ENCODE data around the gene KCNMA1.

Gene KCNMA1

DNA sequence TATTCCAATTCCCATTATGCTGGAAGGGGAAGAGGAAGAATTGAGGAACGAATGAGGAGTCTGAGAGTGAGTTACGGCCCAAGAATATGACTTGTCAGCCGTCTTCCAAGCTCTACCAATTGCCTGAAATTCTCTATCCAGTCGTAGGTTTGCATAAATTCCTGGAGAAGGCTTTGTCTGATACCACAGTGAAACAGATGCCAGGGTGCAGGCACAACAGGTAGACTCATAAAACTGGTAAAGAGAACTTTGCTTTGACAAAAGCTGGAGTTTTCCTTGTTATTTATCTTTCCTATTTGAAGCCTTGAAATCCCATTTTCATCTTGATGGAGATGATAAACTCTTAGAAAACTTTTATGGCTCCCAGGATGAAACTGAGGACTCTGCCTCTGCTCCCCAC lies 251.2 kb downstream of the KCNMA1 start:
- no peak for DNase-seq

DNA sequence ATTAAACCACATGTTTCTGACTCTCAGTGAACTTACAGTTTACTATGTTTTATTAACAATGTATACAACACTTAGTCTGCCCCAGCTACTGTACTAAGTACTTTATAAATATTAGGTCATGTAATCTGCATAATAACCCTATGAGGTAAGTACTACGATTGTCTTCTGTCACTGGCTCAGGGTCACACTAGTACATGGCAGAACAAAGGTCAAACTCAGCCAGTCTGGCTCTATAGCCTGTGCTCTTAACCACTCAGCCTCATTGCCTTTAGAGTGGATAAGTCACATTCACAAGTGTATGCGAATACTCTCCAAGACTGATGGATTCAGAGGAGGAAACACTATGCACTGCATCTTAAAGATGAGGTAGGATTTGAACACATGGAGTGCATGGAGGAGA lies 252.3 kb downstream of the KCNMA1 start:
- DNase-seq, result no peak

DNA sequence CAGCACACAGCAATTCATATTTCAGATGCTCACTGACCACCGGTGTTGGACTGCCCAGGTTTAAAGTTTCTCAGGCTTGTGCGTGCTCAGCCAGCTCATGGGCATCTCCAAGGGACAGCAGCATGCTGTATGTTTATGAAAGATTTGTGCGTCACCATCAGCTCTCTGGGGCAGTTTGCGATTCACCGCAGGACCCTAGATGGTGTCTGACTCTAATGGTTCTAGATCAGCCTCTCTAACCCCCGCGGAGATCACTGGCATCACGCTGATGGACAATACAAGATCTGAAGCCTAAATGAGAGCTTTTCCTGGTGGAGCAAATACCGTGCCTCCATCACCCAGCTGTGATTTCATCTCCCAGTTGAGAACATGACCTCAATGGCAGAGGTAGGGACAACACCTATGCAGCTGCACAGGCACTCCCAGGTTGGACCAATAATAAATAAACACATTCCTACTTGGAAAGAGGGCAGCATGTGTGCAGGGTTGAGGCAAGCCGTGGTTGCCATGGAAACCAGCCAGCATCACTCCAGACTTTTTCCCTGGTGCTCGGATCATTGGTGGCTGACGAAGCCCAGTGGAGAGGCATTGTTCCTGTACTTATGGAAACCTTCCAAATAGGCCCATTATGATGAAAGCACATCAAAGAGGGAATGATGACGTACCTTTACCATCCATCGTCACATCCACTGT lies 253.6 kb downstream of the KCNMA1 start:
- DNase-seq, result no peak

DNA sequence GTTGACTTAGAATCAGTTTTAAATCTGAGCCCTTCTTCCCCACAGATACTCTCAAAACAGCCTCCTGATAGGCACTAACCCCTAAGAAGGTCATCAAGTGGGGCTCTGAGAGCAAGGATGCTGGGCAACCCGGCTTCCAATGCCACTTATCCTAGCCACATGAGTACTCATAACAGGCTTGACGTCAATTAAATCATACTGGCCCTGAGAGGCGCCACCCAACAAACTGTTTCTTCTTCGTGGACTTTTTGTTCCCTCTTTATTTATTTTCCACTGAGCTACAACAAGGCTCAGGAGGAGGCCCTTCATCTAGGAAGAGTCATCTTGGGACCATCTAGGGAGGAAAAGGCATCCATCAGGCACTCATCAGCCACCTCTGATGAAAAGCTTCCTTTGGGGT lies 255.9 kb downstream of the KCNMA1 start:
- DNase-seq, result no peak

DNA sequence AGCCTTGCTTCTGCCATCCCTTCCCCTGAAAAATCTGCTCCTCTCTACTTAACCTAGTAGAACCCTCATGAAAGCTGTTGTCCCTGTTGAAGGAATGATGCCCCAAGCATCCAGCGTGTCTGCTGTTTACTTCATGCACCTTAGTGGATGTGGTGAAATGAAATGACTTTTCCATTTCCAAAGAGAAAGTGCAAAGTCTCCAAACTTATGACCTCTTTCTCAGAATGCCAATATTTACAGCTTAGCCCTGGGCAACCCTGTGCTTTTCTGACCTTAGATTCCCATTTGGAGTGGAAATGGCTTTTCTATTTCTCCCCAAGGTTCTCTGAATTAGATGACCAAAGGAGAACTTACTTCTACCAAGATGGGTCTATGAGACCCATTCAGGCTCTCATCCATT lies 256.9 kb downstream of the KCNMA1 start:
- no peak for DNase-seq

DNA sequence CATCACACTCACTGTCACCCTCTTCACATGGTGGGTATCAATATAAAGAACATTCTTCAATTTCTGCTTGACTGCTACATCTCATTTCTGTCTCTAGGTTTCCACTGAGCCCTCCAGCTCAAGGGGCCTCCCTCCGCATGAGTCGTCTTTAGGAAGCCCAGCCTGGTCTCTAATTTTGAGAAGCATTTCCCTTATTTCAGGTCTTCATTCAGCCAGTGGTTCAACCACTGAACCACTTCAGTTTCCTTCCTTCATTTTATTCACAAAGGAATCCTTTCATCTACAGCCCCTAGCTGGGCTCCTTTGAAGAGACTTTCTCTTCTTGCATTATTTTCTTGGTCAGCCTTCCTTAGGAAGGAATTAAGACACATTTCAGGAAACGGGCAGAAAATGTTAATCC lies 257.4 kb downstream of the KCNMA1 start:
- DNase-seq, result no peak

DNA sequence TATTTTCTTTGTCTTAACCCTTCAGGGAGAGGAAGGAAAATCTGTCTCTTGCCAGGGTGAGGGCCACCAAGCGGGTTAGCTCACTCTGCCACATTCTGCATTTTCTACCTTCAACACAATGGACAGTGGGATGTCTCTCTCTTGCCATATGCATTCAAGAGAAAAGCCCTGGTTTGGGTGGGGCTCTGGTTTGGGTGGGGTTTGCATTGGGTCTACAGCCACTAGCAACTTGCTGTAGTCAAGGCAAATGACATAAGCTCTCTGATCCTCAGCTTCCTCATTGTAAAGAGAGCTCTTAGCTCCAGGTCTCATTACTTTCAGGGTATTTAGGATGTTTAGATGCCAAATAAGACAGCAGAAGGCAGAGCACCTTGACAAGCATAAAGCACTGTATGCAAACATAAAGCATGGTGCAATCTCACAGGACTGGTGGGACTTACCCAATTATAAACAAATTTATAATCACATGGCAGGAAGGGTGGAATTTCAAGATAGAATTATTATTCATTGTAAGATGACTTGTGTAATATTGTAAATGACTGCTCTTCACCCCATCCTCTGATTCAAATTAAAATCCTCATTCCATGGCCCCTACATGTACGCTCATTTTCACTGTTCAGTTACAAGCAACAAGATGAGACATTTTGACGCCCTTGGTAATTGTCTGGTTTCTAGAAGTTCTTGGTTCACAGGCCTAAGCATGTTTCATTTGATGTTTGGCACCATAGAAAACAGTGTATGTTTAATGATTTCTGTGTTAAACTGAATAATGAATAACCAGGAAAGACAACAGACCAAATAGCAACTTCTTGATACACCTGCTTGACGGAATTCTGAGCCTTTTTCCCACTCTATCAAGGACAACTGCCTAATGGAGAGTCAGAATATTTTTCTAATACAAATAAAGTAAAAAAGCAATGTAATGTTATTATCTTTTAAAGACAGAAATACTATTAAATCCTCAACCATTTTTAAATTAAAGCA lies 258.9 kb downstream of the KCNMA1 start:
- DNase-seq, result no peak

DNA sequence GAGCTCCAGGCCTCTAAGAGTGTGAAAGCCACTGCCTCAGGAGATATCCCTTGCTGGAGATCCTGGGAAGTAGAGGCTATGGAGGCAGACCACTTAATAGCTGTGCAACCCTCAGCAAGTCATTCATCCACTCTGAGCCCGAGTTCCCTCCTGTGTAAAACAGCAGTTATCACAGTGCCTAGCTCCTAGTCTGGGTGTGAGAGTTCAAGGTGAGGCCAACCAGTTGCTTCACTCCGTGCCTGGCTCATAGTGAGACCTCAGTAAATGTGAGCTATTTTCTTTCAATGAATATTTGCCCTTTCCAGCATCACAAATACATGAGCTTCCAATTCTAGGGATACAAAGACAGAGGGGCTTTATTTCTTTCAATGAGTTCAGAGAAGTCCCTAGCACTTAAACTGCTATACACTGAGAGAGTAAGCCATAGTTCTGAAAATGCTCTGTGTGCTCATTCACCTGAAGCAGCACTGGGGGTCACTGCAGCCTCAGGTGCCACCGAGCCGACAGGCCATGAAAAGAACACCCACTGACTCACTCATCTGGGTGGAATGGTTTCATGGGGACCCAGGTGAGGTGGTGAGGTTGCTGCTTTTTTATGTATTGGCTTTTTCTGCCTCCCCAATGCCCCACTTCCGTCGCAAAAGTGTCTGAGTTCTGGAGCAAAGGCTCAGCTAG lies 259.8 kb downstream of the KCNMA1 start:
- no peak for DNase-seq

DNA sequence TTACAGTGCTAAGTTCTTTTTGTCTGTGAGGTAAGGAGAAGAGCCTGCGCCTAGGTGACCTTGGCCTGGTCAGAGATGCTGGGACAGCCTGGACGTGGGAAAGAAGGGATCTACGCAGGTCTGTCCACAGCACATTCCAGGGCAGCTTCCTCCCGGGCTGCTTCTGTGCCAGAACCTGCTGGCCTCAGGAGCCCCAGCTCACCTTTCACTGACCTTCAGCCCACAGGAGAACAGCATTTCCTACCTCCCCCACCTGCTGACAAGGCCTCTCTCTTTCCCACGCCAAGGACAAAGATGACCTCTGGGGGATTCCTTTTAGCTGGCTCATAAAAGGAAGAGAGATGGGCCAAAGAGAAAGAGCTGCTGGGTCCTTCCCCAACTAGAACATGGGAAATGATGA lies 260.6 kb downstream of the KCNMA1 start:
- DNase-seq, result no peak

DNA sequence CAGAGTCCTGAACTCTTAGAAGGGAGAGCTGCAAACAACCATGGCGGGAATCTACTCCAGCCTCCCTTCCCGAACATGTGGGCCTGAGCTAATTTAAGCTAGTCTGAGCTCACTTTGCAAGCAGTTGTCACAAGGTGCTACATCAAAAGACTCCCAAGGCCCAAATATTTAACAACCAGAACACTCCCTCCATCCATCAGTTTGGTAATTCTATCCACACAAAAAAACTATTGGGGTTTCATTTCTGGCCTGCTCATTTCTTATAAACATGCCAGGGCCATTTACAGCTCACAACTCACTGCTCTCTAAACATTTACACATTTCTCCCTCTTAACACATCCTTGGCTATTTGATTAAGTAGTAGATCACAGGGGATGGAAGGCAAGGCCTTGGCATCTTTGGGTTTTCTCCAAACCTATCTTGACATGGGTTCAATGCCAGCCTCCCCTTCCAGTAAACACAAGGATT lies 263.4 kb downstream of the KCNMA1 start:
- no peak for DNase-seq

DNA sequence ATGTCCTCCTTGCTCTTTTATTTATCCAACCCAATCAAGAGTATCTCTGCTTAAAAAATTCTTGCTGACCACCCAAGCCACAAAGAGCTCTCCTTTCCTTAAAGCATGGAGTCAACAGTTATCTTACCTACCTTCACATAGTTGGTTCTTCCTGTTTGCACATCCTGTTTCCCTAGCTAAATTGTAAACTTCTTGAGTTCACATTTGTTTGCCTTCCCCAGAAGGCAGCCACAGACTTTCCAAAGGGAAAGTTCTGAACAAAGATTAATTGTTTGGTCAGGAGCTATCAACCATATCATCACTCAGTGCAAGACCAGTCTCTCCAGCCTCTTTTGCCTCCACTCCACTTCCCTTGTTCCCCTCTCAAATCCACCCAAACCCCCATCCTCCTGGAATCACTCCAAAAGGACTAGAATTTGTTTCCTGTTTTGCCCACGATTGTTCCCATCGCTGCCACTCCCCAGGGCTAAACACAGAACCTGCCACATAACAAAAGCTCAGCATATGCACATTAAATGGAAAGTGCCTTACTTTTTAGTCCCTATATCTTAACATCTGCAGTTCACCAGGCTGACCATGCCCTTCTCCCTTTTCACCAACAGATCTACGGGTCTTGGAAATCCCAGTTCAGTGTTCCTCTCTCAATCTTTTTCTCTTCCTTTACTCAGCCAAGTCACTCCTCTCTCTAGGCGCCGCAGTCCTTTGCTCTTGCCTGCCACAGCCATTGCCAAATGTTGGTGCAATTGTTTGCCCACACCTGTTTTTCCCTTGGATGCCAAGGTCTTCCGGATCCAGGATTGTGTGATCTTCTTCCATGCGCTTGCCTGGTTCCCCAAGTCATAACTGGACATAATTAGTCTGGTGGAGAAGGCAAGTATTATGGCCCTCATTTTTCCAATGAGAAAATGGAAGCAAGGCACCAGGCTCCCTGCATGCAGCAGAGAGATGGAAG lies 265.5 kb downstream of the KCNMA1 start:
- no peak for DNase-seq

DNA sequence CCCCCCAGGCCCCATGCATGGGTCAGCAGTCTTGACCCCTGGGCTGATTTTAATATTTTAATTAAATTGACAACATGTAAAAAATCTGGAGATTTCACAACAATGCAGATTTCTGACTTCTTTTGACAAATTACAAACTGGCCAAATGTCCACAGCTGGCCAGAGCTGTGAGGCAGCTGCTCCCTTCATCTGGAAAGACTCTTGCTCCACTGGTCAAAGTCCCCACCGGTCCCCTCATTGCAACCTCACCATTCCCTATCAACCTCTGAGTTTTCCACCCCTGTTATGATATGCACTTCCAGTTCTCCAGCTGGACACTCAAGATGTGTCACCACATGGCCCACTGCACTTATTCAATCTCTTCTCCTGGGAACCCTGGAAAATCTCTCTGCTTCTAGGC lies 266.2 kb downstream of the KCNMA1 start:
- no peak for DNase-seq

DNA sequence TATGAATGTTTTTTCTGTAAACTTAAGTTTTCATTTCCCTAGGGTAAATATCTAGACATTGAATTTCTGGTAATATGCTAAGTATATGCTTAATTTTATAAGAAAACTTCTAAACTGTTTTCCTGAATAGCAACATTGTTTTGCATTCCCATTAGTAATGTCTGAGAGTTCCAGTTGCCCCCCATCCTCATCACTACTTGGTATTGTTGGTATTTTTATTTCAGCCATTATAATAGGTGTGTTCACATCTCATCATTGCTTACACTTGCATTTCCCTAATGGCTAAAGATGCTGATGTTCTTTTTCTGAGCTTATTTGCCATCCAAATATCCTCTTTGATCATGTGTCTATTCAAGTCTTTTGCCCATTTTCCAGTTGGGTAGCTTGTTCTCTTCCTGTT lies 269.6 kb downstream of the KCNMA1 start:
- DNase-seq, result no peak

DNA sequence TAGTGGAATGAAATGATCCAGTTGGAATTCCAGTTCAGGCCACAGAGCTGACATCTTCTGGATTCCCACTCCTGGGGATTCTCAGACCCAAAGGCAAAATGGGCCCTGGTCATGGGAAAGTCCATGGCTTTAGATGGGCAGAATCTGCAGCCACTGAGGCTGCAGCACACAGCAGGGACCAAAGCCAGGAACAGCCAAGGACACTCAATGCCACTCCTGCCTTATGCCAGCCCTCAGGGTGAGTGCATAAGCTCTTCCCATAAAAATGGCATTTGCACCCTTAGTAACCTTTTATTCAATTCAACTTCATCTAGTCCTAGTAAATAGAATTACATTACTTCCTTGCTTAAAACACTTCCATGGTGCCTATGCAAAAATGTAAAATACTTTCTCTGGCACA lies 274.4 kb downstream of the KCNMA1 start:
- no peak for DNase-seq

DNA sequence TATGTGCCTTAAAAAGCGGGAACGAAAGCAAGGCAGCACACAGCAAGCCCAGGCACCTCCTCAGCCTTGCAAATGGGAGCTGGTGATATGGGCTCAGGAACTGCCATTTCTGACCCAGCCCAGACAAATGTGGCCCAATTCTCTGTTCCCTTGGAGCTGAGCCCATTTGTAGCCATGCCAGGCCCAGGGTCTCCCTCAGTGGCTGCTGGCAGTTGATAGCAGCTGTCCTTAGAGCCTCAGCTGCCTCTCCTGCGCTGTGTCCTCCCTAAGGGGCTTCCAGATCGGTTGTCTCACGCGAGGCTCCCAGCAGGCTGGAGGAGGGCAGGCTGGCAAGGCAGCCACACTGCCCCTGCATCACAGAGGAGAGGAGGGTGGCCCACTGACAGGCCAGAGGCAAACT lies 275.8 kb downstream of the KCNMA1 start:
- DNase-seq, result no peak

DNA sequence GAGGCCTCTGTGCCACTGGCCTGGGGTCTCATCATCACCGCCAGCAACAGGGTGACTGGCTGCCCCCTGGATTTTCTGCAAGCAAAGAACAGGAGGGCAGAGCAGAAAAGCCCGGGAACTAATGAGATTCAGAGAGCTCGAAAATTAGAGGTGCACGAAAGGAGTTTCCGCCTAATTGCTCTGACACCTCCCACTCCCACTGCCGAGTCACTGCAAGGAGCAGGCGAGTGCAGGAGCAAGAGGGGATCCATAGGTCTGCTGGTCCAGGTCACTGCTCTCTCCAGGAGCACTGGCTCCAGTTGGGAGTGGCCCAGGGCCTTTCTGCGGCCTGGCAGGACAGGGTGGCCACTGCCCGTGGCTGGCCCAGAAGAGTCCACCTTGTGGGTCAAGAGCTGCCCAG lies 276.2 kb downstream of the KCNMA1 start:
- DNase-seq, result no peak

DNA sequence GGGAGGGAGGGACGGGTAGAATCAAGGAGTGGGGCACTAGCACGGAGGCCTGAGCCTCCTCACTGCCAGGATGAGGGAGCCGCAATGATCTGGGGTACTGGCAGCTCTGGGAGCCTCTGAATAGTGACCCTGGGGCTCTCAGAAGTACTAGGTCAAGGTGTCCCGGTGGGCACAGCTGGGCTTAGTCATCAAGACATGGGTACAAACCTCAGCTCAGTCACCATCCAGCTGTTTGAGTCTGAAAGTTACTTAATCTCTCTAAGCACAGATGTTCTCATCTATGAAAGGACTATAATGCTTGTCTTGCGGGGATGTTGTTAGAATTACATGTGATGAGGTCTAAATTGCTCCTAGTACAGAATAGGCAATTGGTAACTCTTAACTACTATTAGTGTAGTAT lies 276.8 kb downstream of the KCNMA1 start:
- no peak for DNase-seq

DNA sequence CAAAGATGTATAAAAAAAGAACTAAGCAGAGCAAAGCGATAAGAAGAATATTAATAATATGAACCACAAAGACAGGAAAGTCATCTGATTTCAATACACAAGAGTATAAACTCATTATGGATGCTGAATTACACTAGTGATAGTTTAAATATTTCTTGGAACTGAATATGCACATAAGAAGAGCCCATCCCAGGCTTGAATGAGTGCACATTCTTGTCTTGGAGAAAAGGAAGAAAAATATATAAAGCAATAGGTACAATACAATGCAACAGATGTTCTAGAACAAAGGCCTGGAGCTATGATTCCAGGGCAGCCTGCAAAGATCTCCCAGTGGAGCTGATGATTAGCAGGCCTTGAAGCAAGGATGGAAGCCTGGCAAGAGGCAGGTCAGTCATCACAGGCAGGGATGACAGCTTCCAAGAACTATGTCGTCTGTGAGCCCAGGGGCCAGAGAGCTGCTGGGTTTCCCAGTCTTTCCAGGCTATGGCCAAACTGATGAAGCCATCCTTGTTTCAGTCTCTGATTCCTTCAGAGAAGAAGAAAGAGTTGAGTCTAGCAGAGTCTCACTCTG lies 277.6 kb downstream of the KCNMA1 start:
- DNase-seq, result no peak

DNA sequence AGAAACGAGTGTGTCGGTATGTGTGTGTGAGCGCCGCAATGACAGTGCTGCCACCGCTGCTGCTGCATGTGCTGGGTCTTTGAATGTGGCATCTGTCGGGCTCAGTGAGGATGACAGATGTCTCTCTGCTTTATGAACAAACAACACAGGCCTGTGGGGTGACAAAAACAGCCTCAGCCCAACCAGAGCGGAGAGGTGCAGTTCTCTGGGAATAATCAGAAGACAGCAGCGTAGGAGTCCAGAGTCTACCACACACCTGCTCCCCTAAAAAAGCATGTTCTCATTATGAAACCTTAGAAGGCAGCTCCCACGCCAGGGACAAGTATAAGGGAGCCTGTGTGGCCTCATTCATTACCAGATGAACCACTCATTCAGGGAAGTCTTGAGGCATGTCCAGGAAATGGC lies 278.3 kb downstream of the KCNMA1 start:
- no peak for DNase-seq

DNA sequence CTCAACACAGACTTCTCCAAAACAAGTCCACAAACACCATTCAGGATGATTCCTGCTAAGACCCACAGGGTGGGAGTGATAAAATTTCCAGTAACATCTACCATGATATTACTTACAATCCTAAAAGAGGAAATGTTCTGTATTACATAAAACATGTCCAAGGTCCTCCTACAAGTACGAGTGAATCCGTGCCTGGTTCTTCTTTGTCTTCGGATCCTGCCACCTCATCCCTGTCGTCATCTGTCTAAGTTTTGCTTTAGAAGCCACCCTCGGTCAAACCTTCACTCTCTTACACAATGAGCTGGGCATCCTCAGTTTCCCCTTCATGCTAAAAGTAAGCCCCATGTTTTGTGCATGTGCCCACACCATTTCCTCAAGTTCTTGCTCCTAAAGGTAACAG lies 279.0 kb downstream of the KCNMA1 start:
- DNase-seq, result no peak

DNA sequence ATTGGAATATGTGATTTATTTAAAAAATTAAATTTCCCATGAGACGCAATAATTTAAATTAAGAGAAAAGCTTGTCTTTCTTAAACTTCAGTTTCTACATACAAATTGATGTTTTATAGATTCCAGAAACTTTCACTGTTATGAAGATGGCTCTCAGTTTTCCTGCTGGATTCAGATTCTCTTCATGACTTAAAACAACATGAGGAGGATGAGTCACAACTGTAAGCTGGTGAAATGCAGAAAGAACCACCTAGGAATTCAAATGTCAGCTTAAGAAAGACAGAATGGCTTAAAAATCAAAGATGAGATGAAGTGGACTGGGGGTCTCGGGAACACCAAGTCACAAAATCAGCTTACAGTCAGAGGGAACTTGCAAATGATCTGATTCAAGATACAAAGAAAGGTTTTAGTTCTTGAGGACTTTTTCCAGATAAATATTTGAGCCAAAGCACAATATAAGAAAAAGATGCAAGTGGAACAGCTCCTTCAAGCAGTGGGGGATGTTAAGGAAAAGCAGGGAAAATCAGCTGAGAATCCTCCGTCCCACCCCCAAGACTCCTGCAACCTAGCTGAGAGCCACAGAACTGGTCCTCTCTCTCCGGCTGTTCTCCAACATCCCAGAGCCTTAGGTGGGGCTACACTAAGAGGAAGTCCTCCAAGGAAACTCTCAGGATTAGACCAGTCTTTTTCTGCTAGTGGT lies 279.8 kb downstream of the KCNMA1 start:
- no peak for DNase-seq
